Thyroid gland (tissue), 4 donors: Measurements from ENCODE around the gene TFCP2.

Experiments used
- CTCF ChIP-seq, 6 experiments: fragments of 200-600 bp in 3 of 6; fragments of 450-650 bp in 3 of 6; sonication (generic) in 3 of 6; IDR thresholded peaks; one replicate each; pipeline ENCODE4 v1.5.1; 2016 to 2019; ENCODE audit warnings: antibody characterized with exemption in 6 of 6, mild to moderate bottlenecking in 2 of 6, inconsistent platforms in 1 of 6, moderate library complexity in 1 of 6
- POLR2A ChIP-seq, 2 donors: fragments of 450-650 bp; IDR thresholded peaks; one replicate each; pipeline ENCODE4 v1.6.1; 2017; ENCODE audit warnings: antibody characterized with exemption in 2 of 2, mild to moderate bottlenecking in 2 of 2, moderate library complexity in 1 of 2

DNA sequence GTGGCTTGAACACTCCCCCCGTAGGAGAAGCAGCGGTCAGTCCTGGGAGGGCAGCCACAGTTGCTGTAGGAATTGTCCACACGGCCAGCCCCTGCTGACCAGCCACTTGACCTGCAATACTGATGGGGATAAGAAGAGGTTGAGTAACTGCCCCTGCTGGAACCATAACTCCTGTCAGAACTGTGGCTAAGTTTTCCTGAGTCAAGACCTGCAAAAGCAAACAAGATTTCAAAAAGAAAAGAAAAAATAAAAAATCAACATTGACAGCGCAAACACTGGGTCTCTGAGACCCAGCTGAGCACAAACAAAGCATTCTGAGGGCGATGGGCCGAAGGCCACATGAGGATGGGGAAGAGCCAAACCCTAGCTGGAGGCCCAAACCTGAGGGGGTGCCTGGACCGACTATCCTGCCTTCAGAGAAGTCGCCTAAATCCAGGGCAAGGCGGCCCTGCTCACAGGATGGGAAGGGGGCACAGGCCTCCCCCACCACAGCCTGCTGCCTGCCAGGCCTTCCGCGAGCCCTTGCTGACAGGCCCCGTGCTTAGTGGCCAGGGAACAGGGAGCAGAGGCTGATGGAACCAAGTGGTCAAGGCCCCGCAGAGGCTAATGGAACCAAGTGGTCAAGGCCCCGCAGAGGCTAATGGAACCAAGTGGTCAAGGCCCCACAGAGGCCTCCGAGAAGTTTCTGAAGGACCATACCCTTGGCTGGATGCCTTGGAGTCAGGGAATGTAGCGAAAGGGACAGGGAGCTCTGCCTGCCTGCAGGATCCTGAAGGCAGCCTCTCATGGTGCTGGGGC lies 25.8 kb upstream of the TFCP2 start:
- no peak for TF ChIP-seq POLR2A (IDR thresholded peaks at IDR 0.05)
- no peak for TF ChIP-seq CTCF (IDR thresholded peaks at IDR 0.05)
